Naive B cell (primary cell): ENCODE results near the gene LELP1. TPM values are rescaled to one million over a fixed set of nuclear protein-coding genes. Genes with fewer than 3 reads are reported as not detected.

Experiments used
- polyA plus RNA-seq, 6 donors: library from polyadenylated mRNA; unstranded; fragments of 300-500 nt; fragmentation: Illumina TruSeq; gene quantifications; one replicate each; pipeline ENCODE4 v1.2.3, GENCODE V29; 2021; ENCODE audit warnings: low read depth in 6 of 6

LELP1 gene
- polyA plus RNA-seq, 6 donors from 2014 or later, result not detected

Other genes with a start within 250 kb of the LELP1 start
- not detected for gene SPRR4, start 232.8 kb upstream of the LELP1 start, polyA plus RNA-seq
- not detected for gene SPRR1A, start 219.3 kb upstream of the LELP1 start, polyA plus RNA-seq
- gene SPRR3, start 201.7 kb upstream of the LELP1 start, polyA plus RNA-seq, result not detected
- gene SPRR1B, start 172.2 kb upstream of the LELP1 start, polyA plus RNA-seq, result not detected
- not detected for gene SPRR2D, start 162.3 kb upstream of the LELP1 start, polyA plus RNA-seq
- gene SPRR2A, start 145.9 kb upstream of the LELP1 start, polyA plus RNA-seq, result not detected
- not detected for gene SPRR2B, start 131.8 kb upstream of the LELP1 start, polyA plus RNA-seq
- gene SPRR2E, start 108.9 kb upstream of the LELP1 start, polyA plus RNA-seq, result not detected
- not detected for gene SPRR2F, start 89.9 kb upstream of the LELP1 start, polyA plus RNA-seq
- gene SPRR2G, start 52.5 kb upstream of the LELP1 start, polyA plus RNA-seq, result not detected
- not detected for gene PRR9, start 14.2 kb downstream of the LELP1 start, polyA plus RNA-seq
- not detected for gene LORICRIN, start 56.3 kb downstream of the LELP1 start, polyA plus RNA-seq
- gene PGLYRP3, start 109.5 kb downstream of the LELP1 start, polyA plus RNA-seq, result not detected
- not detected for gene PGLYRP4, start 145.4 kb downstream of the LELP1 start, polyA plus RNA-seq
- 100 to 1,000 TPM in 1 of 6 donors, 10 to 100 TPM in 5; 14.4 to 194 (median 48.2) TPM for gene S100A9, start 154.4 kb downstream of the LELP1 start, polyA plus RNA-seq
- gene S100A12, start 172.2 kb downstream of the LELP1 start, polyA plus RNA-seq, result 1 to 10 TPM; 1.0 to 7.8 (median 3.1) TPM
- gene S100A8, start 187.6 kb downstream of the LELP1 start, polyA plus RNA-seq, result 100 to 1,000 TPM in 1 of 6 donors, 10 to 100 TPM in 4, 1 to 10 TPM in 1; 6.3 to 131 (median 36.3) TPM
- gene S100A7A, start 213.1 kb downstream of the LELP1 start, polyA plus RNA-seq, result not detected